SKM-1 treated with dmso at 0.1 percent for 144 hours (cell line): ENCODE data around the gene PTPRF.

ENCODE experiments used
- DNase-seq: peaks from one replicate; lab custom pipeline; 2025; ENCODE audit not compliant: unreplicated experiment; lab: John Stamatoyannopoulos, UW

The PTPRF gene

GRCh38 chr1:43576521-43576920 is 45.8 kb downstream of the PTPRF start:
- DNase-seq: no peak

DNA sequence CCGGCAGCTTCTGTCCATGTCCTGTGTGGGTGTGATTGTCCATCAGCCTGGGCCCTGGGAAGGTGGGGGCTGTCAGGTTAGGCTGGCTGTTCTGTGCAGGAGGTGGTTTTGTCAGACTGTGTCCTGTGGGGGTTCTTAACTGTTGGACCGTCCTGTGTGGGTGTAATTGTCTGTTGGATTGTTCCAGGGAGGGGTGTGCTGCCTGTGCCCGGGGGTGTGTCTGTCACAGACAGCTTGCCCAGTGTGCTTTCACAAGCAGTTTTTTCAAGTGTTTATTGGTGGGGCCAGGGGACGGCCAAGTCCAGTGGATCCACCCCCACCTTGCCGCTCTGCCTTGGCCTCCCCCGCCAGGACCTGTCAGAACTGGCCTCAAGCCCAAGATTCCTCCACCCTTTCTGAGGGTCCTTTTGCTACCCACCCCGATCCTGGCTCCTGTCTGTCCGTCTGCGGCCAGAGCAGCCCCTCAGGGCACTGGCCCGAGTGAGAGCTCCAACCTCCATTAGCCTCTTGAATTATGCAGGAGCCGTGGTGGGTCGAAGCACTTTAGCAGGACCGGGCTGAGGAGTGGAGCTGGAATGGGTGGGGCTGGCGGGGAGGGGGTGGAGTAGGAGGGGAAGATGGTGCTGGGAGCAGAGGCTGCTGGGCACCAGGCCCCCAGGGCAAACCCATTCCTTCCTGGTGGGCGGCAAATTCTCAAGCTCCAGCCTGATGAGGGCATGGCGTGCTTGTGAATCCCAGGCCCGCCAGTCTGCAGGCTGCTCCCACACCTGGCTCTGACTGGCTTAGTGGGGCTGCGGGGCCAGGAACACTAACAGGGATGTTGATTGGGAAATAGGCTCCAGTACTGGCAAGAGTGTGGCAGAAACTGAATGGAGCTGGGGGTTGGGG is 47.2 kb downstream of the PTPRF start:
- no peak for DNase-seq

- DNase-seq: no peak
Observed at GRCh38 chr1:43580039-43580438, 49.4 kb downstream of the PTPRF start.

- DNase-seq: no peak
Observed at GRCh38 chr1:43582162-43582566, 51.5 kb downstream of the PTPRF start.

DNA sequence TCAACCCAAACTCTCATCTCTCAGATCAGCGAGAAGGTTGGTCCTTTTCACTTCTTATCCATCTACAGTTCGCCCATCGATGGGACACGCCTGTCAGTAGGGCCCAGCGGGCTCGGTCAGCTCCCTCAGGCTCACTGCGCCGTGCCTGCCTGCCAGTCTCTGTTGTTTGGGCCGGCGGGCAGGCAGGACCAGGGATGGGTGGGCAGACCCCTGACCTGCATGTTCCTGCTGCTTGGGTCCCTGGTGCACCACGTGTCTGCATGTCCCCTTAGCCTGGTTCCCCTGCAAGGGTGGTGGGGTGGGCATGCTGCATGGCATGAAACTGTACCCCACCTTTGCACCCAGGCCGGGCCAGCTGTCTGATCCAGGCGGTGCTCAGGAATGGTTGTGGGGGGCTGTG is 52.4 kb downstream of the PTPRF start:
- DNase-seq: no peak

DNA sequence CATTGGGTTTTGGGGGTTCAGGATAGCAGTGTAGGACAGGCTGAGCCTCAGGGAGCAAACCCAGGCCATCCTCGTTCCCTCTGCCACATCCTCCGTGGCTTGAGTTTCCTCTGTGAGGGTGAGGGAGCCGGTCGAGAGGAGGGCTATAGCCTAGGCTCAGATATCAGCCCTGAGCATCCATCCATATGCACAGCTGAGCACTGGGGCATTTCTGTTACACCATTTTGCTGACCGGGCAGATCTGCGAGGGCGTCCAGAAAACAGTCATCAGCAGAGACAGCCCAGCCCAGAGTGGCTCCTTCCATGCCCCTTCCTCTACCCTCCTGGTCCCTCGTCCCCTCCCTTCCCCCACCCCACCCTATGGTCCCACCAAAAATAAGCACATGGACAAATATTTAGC is 53.5 kb downstream of the PTPRF start:
- no peak for DNase-seq

DNA sequence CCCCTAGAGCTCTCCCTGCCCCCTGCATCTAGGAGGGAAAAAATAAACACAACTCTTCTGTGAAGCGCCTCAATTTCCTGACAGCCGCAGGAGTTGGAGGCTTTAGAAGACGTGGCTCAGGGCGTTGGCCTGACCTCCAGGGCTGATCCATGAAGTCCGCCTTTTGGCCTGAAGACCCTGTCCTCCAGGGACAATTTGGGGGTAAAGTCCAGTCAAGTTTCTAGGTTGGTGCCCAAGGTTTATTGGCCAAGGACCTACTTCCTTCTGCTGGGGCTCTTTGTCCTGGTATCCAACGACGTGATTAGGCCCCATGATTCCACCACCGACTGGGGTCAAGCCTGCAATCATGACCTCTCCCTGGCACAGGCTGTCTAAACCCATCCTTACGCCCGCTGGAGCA is 54.9 kb downstream of the PTPRF start:
- no peak for DNase-seq

DNA sequence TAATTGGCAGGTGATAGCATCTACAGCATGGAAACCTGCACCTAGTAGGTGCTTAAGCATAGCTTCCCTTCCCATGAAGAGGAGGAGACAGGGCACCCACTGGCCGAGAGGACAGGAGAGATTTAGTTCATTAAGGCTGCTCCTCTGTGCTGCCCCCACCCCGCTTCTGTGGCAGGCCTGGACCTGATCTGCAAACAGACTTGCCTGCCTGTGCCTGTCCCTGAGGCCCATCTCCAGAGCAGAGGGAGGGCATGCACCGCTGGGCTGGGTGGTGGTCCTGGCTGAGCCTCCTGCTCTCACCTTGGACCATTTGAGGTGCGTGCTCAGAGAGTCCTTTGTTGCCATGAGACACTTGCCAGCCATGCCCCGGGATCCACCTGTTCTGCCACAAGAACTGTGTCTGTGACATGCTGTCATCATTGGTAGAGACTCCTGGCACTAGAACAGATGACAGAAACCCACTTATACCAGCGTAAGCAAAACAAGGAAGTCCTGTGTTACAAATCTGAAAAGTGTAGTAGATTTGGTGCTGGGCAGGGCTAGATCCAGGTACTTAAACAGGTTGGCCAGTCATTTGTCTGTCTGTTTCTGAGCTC is 55.6 kb downstream of the PTPRF start:
- DNase-seq: no peak

DNA sequence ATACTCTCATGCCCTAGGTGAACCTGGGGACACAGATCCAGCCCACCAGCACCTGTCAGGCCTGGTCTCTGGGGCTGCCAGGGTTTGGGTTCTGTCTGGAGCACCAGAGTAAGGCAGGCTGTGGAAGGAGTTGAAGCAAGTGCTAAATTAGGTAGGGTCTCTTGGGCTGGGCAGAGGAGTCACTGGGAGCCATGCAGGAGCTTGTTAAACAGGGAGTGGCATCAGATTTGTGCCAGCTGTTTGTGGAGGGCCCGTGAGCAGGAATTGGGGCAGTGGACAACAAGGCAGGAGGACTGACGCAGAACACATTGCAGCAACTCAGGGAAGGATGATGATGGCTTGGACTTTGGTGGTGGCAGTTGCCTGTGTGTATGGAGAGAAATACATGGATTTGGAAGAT is 56.3 kb downstream of the PTPRF start:
- no peak for DNase-seq

DNA sequence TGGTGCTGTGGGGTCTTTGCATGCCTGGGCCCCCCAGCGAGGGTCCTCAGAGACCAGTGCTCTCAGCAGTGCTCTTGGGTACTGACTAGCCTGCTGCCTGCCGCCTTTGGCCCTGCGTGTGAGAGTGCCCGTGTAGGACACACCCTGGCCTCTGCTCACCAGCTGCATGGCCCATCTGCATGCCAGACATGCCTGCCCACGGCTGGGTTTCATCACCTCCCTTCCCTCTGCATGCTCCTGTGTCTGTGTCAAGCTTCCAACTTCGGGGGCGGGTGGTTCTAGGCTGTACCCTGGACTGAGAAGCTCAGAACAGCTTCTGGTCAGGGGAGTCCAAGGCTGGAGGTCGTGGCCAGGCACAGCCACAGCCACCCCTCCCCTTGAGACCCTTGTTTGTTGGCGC is 56.9 kb downstream of the PTPRF start:
- no peak for DNase-seq

GRCh38 chr1:43588592-43588991 is 57.9 kb downstream of the PTPRF start:
- no peak for DNase-seq

DNA sequence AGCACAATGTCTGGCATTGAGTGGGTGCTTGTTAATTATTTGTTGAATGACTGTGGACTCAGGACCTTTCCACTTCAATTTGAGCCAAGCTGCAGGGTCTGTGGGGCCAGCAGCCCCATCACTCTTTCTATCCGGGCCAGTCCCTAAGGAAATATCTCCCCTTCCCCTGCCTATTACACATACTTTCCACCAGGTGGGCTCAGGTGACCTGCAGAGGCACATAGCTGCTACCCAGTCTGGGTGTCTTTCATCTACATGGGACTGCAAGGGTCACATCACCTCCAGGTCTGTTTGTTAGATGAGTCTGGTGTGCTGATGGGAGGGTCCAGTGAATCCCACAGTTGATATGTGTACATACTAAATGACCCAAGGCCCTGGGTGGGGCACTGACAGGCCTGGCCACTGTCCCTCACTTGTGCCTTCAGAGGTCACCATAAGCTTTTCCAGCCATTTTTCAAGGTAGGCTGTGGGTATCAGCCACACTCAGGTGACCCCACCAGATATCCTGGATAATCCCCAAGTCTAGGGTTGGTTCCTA is 59.8 kb downstream of the PTPRF start:
- DNase-seq: no peak

GRCh38 chr1:43591181-43591580 is 60.5 kb downstream of the PTPRF start:
- DNase-seq: no peak

- no peak for DNase-seq
Observed at GRCh38 chr1:43592051-43592665, 61.5 kb downstream of the PTPRF start.

DNA sequence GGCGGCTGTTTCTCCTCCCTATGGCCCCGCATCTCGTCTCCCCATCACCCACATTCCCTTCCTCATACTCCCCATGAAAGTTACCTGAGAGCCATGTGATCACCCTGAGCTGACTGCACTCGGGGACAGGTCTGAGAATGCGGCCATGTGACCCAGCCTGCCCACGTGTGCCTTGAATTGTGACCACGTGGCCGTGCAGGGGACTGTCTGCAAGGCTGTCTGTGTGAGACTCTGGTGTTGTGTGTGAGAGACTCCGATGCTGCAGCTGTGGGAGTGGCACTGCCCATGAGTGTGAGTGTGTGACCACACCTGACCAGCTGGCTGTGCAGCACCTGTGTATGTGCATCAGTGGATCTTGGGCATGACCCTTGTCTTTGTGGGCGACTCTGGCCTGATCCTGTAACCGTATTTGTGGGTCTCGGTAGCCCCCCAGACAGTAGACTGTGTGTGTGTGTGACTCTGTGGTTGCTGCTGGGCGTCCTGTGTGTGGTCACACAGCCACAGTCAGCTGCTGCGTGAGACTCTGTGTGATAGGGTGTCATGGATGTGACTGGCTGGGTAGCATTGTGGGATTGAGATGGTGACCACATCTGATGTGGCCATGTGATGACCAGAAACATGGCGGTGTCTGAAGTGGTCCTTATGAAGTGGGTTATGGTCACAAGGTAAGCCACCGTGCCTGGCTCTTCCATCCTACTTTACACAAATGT is 62.4 kb downstream of the PTPRF start:
- no peak for DNase-seq

DNA sequence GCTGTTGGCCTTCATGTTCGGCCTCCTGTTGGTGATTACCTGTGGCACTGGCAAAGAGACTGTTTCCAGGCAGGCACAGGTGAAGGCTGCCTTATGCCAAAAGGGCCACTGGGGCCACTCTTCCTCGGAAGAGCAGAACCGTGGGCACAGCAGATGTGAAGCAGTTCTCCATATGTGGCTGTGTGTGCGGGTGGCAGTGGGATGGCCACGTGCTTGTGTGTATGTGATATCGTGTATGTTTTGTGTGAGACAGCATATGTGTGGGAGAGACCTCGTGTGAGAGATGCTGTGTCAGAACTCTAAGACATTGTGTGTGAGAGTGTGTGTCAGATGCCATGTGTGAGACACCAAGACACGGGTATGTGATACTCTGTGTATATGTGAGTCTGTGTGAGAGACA is 65.9 kb downstream of the PTPRF start:
- no peak for DNase-seq

- DNase-seq: no peak
Observed at GRCh38 chr1:43597028-43597427, 66.3 kb downstream of the PTPRF start.

- DNase-seq: no peak
Observed at GRCh38 chr1:43597721-43598120, 67.0 kb downstream of the PTPRF start.

DNA sequence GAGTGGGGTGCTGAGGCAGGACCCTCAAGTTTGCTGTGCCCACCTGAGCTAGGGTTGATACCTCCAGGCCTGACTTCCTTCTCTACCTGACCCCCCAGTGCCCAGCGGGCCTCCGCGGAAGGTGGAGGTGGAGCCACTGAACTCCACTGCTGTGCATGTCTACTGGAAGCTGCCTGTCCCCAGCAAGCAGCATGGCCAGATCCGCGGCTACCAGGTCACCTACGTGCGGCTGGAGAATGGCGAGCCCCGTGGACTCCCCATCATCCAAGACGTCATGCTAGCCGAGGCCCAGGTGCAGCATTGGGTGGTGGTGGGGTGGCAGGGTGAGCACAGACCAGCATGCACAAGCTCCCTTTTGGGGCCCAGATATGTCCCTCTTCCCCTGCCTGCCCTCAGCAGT is 67.9 kb downstream of the PTPRF start:
- no peak for DNase-seq

DNA sequence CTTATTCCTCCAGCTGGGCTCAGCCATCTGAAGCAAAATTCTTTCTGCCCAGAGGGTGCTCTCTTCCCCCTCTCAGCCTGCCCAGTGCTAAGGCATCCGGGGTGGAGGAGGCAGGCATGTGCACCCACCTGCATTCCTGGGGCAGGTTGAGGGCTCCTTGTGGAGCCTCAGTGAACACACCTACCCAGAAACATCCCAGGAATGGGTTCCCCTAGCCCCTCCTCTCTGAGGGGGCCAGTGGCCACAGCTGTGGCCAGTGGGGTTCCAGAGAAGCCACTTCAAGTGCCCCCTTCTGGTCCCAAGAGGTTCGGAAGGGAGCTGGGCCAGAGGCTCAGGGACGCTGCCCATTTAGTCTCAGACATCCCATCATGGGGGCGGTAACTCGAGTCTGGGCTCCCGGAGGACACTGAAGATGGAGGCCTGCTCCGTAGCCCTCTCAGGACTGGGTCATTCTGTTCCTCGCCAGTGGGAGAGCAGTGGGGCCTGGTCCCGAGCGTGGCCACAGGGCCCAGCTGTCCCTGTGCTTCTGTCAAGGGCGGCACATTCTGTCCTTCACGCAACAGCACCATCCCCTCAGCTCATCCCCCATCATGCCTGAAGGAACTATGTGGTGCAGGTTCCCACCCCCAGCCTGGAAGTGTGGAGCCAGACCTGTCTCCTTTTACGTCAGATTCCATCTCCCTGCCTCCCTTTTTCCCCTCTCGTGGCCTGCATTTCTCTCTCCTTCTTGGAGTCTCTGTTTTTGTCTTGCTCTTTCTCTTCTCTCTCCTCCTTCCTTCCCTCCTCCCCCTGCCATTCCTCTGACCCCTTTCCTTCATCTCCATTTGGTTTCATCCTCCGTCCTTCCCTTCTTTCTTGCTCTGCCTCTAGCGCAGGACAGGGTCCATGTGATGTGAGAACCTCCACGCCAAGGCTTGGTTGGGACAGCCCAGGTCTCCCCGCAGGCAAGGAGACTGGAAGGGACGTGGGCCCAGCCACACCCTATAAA is 69.6 kb downstream of the PTPRF start:
- DNase-seq: no peak
